OCI-LY7 (cell line): ENCODE results near the gene WNT7A. TPM values are rescaled to one million over a fixed set of nuclear protein-coding genes. Genes with fewer than 3 reads are reported as not detected.

ENCODE experiments used
- BruUV-seq: library from RNA; stranded (reverse); fragments of 400-500 nt; replicated peaks from 2 replicates; lab custom pipeline; 2021; lab: Mats Ljungman, UMichigan
- CTCF ChIA-PET: fragments of 300-600 bp; sonication (Branson Sonifier 250); formaldehyde crosslinking; loops from one replicate; lab custom pipeline; 2022; ENCODE audit warnings: antibody characterized with exemption; ENCODE audit not compliant: unreplicated experiment; lab: Charles Lee
- POLR2A ChIA-PET: fragments of 300-600 bp; sonication (Branson Sonifier 250); formaldehyde crosslinking; loops from one replicate; lab custom pipeline; 2022; ENCODE audit warnings: antibody characterized with exemption; lab: Charles Lee
- DNase-seq: peaks from one replicate; pipeline ENCODE4 v3.0.0-alpha.2; 2015; ENCODE audit warnings: low spot score
- H2AFZ ChIP-seq: fragments of 200-600 bp; sonication (generic), shearing (Covaris generic); 2 replicates; pipeline ENCODE4 v1.6.1; 2014; ENCODE audit warnings: mild to moderate bottlenecking, antibody characterized with exemption, low read length, moderate library complexity
- H3K27ac ChIP-seq: fragments of 200-600 bp; sonication (generic); 2 replicates; pipeline ENCODE4 v1.5.1; 2014; ENCODE audit warnings: mixed run types, low read depth, mild to moderate bottlenecking, moderate library complexity, low read length, inconsistent platforms; ENCODE audit not compliant: poor library complexity, severe bottlenecking
- H3K36me3 ChIP-seq: fragments of 200-600 bp; sonication (generic); 2 replicates; pipeline ENCODE4 v1.6.1; 2014; ENCODE audit warnings: mild to moderate bottlenecking, antibody characterized with exemption, low read length, moderate library complexity, mixed read lengths; ENCODE audit not compliant: insufficient read depth
- H3K4me1 ChIP-seq: fragments of 200-600 bp; sonication (generic); 2 replicates; pipeline ENCODE4 v1.5.1; 2014; ENCODE audit warnings: mild to moderate bottlenecking, low read length; ENCODE audit not compliant: insufficient read depth, poor library complexity, severe bottlenecking
- H3K4me2 ChIP-seq: fragments of 200-600 bp; sonication (generic); 2 replicates; pipeline ENCODE4 v1.6.1; 2014; ENCODE audit warnings: mild to moderate bottlenecking, low read length
- H3K4me3 ChIP-seq: fragments of 200-600 bp; sonication (generic); 2 replicates; pipeline ENCODE4 v1.5.1; 2014; ENCODE audit warnings: mild to moderate bottlenecking, low read depth, low read length; ENCODE audit not compliant: poor library complexity, severe bottlenecking
- H3K79me2 ChIP-seq: fragments of 200-600 bp; sonication (generic); 2 replicates; pipeline ENCODE4 v1.6.1; 2016; ENCODE audit warnings: low read depth, mild to moderate bottlenecking, low read length, moderate library complexity, mixed read lengths; ENCODE audit not compliant: insufficient read depth
- H3K9me2 ChIP-seq: fragments of 200-600 bp; sonication (generic); 2 replicates; pipeline ENCODE4 v1.6.1; 2016; ENCODE audit warnings: mild to moderate bottlenecking, low read length, mixed read lengths; ENCODE audit not compliant: insufficient read depth
- H3K9me3 ChIP-seq: fragments of 200-600 bp; sonication (generic); 2 replicates; pipeline ENCODE4 v1.6.1; 2014; ENCODE audit warnings: mild to moderate bottlenecking, mixed run types, low read length, mixed read lengths
- H4K20me1 ChIP-seq: fragments of 200-600 bp; sonication (generic); 2 replicates; pipeline ENCODE4 v1.6.1; 2014; ENCODE audit warnings: mild to moderate bottlenecking, antibody characterized with exemption, low read length, moderate library complexity, mixed read lengths; ENCODE audit not compliant: insufficient read depth
- EZH2phosphoT487 ChIP-seq: fragments of 200-600 bp; sonication (generic); IDR thresholded peaks from 2 replicates; pipeline ENCODE4 v1.6.1; 2018; ENCODE audit warnings: low read depth, borderline replicate concordance, mild to moderate bottlenecking, mixed run types, antibody characterized with exemption, low read length, moderate library complexity, mixed read lengths
- intact Hi-C: fragments of 100-400 bp; cut with micrococcal nuclease; formaldehyde crosslinking; loops from one replicate; pipeline ENCODE4 v1.10.0; 2022; ENCODE audit not compliant: unreplicated experiment
- total RNA-seq, 2 experiments: library from RNA; depleted of rRNA in 1 of 2; stranded (reverse); fragments of >200 nt in 1 of 2; shearing (Covaris generic) in 1 of 2; gene quantifications; 2 replicates each; pipeline ENCODE4 v1.2.3, GENCODE V29; 2014 to 2022
- TF ChIP-seq, protein P1 (sequence below): fragments of 200-600 bp; sonication (generic); conservative IDR thresholded peaks from 2 replicates; pipeline ENCODE4 v1.5.1; 2014; ENCODE audit warnings: mild to moderate bottlenecking, antibody characterized with exemption, low read length, moderate library complexity, mixed read lengths

The WNT7A gene
- total RNA-seq, 2 experiments from 2014 or later, result not detected

DNA sequence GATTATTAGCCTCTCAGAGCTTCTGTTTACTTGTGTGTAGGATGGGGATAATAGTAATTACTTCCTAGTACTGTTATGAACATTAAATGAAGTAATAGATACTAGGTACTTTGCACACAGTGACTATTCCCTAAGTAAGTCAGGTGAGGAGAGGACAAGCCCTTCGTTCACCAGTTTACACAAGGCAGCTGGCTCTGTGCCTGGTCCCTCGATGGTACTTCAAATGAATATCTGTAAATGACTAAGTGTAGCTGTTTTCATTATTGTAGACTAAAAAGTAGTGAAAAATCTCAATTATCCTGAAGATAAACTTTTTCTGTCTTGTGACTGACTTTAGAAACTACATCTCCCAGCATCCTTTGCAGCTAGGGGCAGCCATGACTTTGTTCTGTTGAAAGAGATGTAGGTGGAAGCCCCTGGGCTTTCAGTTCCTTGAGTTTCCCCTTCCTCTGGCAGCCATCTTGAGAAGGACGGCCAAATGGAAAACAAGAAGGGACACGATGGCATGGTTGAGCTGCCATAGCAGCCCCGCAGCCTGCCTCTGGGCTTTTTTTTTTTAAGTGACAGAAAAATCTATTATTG lies 11.7 kb upstream of the WNT7A start:
- CTCF ChIA-PET, result interaction anchor here (0.6 kb wide), 1 partner anchor 238 kb away, joined by 3 read pairs; no protein-coding TSS in a partner anchor
- BruUV-seq, result no TSS peak
- no peak overlapping the region for H3K27ac ChIP-seq

DNA sequence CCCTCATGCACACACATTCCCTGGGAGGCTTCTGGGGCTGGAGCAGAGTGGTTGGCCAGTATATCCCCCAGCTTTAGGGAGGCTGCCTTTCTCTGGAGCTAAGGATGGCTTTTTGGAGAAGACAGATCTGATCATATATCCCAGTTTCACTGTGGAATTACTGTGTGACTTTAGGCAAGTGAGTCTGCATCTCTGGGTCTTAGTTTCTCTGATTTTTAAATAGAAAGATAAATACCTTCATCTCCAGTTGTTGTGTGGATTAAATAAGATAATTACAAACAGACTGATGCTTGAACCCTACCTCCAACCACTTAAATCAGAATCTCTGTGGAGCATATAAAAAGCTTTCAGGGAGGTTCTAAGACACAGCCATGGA lies 11.1 kb upstream of the WNT7A start:
- CTCF ChIA-PET, result interaction anchor here (0.5 kb wide), 1 partner anchor 1687 kb away, joined by 3 read pairs; no protein-coding TSS in a partner anchor
- peak overlapping the region; percentile 29; the same call in 1 of the 2 replicates for H3K4me2 ChIP-seq

More for the DNA sequence above, 11.7 kb upstream of the WNT7A start:
- TF ChIP-seq EZH2phosphoT487, result no peak
- TF ChIP-seq, protein P1, sequence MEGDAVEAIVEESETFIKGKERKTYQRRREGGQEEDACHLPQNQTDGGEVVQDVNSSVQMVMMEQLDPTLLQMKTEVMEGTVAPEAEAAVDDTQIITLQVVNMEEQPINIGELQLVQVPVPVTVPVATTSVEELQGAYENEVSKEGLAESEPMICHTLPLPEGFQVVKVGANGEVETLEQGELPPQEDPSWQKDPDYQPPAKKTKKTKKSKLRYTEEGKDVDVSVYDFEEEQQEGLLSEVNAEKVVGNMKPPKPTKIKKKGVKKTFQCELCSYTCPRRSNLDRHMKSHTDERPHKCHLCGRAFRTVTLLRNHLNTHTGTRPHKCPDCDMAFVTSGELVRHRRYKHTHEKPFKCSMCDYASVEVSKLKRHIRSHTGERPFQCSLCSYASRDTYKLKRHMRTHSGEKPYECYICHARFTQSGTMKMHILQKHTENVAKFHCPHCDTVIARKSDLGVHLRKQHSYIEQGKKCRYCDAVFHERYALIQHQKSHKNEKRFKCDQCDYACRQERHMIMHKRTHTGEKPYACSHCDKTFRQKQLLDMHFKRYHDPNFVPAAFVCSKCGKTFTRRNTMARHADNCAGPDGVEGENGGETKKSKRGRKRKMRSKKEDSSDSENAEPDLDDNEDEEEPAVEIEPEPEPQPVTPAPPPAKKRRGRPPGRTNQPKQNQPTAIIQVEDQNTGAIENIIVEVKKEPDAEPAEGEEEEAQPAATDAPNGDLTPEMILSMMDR, result no peak
- Histone ChIP-seq H3K79me2 (no peaks in the 10 kb centered on the region), H3K9me2 (no peaks in the 10 kb centered on the region), H3K4me2 (no peak overlapping the region), H4K20me1 (no peaks in the 10 kb centered on the region), H3K36me3 (no peaks in the 10 kb centered on the region), H2AFZ (peak overlapping the region; percentile 61), H3K4me1 (peaks cover 19% of the 10 kb centered on the region), H3K9me3 (no peaks in the 10 kb centered on the region), H3K4me3 (no peak overlapping the region)
- DNase-seq, result peak; percentile 49
- intact Hi-C loops, result loop anchor here (10.0 kb wide), 1 partner anchor 313 kb away; no protein-coding TSS in a partner anchor
- POLR2A ChIA-PET, result interaction anchor here (0.7 to 1.1 kb wide), 2 partner anchors 63 to 567 kb away, joined by 3 read pairs; no protein-coding TSS in a partner anchor

More for the DNA sequence above, 11.1 kb upstream of the WNT7A start:
- Histone ChIP-seq H3K79me2 (no peaks in the 10 kb centered on the region), H2AFZ (peak overlapping the region; percentile 60), H3K4me1 (peaks cover 15% of the 10 kb centered on the region), H3K27ac (no peak overlapping the region), H3K9me3 (no peaks in the 10 kb centered on the region), H3K36me3 (no peaks in the 10 kb centered on the region), H4K20me1 (no peaks in the 10 kb centered on the region), H3K9me2 (no peaks in the 10 kb centered on the region), H3K4me3 (no peak overlapping the region)
- no TSS peak for BruUV-seq
- TF ChIP-seq, protein P1, result no peak
- no peak for TF ChIP-seq EZH2phosphoT487
- no peak for DNase-seq
- intact Hi-C loops, result loop anchor here (10.0 kb wide), 1 partner anchor 314 kb away; no protein-coding TSS in a partner anchor
- POLR2A ChIA-PET, result interaction anchor here (0.7 to 1.1 kb wide), 2 partner anchors 62 to 567 kb away, joined by 3 read pairs; no protein-coding TSS in a partner anchor
